GM21619 (cell line): ENCODE data around the gene NPIPA3.
A peak's percentile ranks its signal among the peaks of the same experiment; 100 is the strongest.
"Not testable (repeated sequence)": the region's sequence is repeated elsewhere in the genome, so short reads cannot be mapped to it uniquely, and the experiment has no call there.

ENCODE experiments used
- ATAC-seq: cut with Tn5 transposase; IDR thresholded peaks from one replicate; pipeline ENCODE4 v1.9.1; 2021; ENCODE audit not compliant: unreplicated experiment

The NPIPA3 gene

GRCh38 chr16:14703156-14704011 is at the start of gene NPIPA3:
Gene NPIPA3, plus strand, starts transcription at chr16:14703411. Its CDS starts 5,533 bp downstream, at chr16:14708944.
- ATAC-seq: peak; percentile 95

DNA sequence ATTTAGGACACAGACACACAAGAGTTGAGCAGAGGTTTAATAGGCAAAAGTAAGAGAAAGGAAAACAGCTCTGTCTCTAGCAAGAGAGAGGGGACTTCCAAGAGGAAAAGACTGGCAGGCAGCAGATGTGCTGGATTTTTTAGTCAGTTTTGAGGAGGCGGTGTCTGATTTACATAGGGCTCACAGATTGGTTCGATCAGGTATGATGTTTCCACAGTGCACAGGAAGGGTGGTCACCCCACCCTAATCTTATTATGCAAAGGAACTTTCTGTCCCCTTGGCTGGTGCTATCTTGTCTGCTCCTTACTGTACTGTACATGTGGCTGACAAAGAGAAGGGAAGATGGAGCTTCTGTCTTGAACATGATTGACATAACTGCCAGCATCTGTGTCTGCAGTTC is 45.1 kb upstream of the NPIPA3 start:
- peak; percentile 86 for ATAC-seq

DNA sequence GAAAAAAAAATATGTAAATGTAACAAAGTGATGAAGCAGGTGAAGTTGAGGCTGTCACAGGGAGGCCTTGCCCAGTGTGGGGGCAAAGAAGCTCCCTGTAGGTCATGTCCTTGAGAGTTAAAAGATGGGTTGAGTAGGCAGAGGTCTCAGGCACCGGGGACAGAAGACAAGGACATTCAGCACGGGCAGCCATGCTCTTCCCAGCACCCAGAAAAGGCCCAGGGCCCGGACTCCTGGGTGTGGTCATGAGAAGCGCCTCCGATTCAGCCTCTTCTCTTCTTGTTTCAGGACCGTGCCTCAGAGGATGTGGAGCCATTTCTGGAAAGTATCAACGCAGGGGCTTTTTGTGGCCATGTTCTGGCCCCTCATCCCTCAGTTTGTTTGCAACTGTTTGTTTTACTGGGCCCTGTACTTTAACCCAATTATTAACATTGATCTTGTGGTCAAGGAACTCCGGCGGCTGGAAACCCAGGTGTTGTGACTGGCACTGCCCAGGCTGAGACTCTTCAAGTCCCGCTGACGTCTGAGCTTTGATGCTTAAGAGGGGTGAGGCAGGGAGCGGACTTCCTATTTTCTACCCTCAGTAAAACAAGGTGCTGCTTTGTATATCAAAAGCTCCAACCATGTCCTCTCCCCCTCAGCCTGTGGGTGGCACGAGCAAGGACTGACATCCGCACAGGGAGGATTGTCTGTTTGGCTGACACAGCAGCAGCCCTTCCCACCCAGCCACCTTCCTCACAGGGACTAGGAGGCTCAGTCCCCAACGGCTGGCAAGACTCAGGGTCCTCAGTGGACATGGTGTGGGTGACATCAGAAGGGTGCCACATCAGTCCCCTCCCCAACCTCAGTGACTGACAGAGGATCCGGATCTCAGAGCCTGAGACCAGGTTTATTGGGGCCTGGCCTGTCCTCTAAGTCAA is 35.6 kb upstream of the NPIPA3 start:
- no peak for ATAC-seq

- no peak for ATAC-seq
Observed at GRCh38 chr16:14668556-14669223, 34.5 kb upstream of the NPIPA3 start.

GRCh38 chr16:14669776-14670175 is 33.4 kb upstream of the NPIPA3 start:
- ATAC-seq: no peak

DNA sequence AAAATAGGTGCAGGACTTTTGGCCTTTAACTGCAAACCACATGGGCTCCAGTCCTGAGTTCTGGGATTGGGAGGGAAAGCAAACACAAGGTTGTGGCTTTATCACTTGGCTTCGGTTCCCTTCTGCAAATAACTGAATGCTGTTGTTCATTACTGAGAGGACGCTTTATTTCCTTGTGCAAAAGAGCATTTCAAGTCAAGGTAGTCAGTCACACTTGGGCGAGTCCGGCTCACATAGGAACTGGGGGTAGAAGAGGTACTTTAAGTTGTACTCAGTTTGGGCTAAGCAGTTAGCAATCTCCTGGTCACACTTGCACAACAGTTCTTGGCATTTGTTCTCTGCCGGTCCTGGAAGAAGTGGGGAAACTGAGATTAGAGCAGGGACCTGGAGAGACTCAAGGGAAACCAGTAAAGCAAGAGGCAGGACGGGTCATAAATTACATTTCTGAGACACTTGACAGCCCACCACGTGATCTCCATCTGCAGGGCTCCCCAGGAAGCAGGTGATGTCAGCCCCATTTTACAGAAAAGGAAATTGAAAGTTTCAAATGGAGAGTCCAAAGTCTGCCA is 30.7 kb upstream of the NPIPA3 start:
- ATAC-seq: peak; percentile 78

DNA sequence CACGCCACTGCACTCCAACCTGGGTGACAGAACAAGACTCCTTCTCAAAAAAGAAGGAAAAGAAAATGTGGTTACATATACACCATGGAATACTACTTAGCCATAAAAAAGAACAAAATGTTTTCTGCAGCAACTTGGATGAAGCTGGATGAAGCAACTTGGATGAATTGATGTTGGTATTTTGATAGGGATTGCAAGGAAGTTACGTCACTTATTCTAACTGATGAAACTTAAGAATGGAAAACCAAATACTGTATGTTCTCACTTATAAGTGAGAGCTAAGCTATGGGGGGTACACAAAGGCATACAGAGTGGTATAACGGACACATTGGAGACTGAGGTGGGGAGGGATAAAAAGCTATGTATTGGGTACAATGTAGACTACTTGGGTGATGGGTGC is 26.6 kb upstream of the NPIPA3 start:
- ATAC-seq: no peak

DNA sequence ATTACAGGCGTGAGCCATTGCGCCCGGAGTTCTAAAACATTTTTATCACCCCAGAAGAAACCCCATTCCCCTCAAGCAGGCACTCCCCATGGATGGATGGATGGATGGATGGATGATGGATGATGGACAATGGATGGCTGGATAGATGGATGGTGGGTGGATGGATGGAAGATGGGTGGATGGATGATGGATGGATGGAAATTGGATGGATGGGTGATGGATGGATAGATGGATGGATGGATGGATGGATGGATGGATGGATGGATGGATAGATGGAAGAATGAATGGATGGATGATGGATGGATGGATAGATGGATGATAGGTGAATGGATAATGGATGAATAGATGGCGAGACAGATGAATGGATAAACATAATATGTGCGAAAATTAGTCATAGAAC is 25.6 kb upstream of the NPIPA3 start:
- no peak for ATAC-seq

DNA sequence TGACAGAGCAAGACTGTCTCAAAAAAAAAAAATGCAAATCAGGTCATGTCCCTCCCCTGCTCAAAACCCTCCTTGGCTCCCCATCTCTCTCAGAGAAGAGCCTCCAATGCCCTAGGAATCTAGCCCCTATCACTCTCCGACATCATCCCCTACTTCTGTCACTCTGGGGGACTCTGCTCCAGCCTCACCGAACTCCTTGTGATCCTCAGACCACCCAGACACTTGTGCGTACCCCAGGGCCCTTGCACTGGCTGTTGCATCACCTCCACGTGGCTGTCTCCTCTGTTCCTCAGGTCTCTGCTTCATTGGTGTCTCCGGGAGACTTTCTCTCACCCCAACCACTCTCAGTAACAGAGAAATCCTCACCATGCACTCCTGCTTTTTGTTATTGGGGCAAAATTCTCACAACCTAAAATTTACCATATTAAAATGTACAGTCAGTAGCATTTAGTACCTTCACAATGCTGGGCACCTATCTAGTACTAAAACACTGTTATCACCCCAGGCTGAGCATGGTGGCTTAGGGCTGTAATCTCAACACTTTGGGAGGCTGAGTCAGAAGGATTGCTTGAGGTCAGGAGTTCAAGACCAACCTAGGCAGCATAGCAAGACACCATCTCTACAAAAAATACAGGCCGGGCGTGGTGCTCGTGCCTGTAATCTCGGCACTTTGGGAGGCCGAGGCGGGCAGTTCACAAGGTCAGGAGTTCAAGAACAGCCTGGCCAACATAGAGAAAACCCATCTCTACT is 24.3 kb upstream of the NPIPA3 start:
- no peak for ATAC-seq

GRCh38 chr16:14680396-14680795 is 22.8 kb upstream of the NPIPA3 start:
- ATAC-seq: not testable (repeated sequence)

GRCh38 chr16:14681115-14681514 is 22.1 kb upstream of the NPIPA3 start:
- ATAC-seq: no peak

DNA sequence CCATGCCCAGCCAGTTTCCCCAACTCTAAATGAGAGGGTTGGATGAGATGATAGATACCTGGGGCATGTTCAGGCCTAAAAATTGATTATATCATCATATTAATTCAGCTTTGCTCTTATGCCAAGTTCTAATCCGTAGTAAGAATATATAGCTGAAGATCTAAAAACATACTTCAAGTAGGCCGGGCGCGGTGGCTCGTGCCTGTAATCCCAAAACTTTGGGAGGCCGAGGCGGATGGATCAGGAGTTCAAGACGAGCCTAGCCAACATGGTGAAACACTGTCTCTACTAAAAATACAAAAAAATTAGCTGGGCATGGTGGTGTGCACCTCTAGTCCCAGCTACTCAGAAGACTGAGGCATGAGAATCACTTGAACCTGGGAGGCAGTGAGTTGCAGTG is 21.1 kb upstream of the NPIPA3 start:
- no peak for ATAC-seq

DNA sequence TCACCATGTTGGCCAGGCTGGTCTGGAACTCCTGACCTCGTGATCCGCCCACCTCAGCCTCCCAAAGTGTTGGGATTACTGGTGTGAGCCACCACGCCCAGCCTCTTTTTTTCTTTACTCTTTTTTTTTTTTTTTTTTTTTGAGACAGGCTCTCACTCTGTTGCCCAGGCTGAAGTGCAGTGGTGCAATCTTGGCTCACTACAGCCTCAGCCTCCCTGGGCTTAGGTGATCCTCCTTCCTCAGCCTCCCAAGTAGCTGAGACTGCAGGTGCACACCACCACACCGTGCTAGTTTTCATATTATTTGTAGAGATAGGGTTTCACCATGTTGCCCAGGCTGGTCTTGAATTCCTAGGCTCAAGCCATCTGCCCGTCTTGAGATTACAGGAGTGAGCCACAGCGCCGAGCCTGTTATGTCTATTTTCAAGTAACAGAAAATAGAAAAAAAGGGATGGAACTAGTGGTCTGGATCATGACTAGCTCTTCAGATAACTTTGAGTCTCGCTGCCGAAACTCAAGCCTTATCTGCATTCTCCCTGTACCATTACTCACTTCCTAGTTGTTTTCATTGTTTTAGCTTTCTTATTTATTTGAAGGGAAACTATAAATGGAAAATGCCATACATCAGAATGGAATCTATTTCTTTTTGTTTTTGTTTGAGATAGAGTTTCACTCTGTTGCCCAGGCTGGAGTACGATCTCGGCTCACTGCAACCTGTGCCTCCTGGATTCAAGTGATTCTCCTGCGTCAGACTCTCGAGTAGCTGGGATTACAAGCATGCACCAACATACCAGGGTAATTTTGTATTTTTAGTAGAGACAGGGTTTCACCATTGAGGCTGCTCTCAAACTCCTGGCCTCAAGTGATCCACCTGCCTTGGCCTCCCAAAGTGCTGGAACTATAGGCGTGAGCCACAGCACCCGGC is 17.1 kb upstream of the NPIPA3 start:
- ATAC-seq: not testable (repeated sequence)

- not testable (repeated sequence) for ATAC-seq
Observed at GRCh38 chr16:14694129-14694528, 9.1 kb upstream of the NPIPA3 start, which contains the start of gene PLA2G10. Gene PLA2G10, minus strand, starts transcription at chr16:14694308. Its CDS starts 79 bp downstream, at chr16:14694229.

DNA sequence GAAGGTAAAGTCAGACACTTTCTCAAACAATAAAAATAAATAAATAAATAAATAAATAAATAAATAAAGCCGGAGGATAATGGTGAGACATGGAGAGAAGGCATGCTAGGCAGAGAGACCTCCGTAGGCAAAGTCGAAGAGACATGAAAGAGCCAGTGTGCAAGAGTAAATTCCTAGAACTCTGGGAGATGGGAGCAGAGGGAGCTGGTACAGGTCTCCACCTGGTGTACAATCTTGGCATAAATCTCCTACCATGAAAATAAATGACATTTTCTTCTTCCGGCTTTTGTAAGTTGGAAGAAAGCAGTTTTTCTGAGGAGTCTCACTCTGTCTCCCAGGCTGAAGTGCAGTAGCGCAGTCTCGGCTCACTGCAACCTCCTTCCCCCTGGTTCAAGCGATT is 1.4 kb upstream of the NPIPA3 start:
- ATAC-seq: not testable (repeated sequence)

DNA sequence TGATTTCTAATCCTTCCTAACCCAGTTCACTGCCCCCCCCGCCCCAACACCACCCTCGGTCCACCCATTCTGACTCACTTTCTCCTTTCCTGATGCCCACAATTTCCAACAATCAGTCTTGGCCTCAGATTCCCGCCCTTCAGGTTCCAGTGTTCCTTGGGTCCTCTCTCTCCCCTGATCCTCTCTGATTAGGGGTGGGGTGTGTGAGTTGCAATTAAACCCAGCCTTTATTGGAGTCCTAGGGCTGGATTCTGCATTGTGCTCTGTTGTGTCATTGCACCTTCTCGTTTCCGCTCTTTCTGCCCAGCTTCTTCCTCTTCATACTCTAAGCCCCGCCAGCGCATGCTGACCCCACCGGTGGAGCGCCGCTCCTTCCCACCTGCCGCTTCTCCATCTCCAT is 539 bp upstream of the NPIPA3 start:
- ATAC-seq: not testable (repeated sequence)

GRCh38 chr16:14733233-14733632 is 30.0 kb downstream of the NPIPA3 start:
- not testable (repeated sequence) for ATAC-seq

DNA sequence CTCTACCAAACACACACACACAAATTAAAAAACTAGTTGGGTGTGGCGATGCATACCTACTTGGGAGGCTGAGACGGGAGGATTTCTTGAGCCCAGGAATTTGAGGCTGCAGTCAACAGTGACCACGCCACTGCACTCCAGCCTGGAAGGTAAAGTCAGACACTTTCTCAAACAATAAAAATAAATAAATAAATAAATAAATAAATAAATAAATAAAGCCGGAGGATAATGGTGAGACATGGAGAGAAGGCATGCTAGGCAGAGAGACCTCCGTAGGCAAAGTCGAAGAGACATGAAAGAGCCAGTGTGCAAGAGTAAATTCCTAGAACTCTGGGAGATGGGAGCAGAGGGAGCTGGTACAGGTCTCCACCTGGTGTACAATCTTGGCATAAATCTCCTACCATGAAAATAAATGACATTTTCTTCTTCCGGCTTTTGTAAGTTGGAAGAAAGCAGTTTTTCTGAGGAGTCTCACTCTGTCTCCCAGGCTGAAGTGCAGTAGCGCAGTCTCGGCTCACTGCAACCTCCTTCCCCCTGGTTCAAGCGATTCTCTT is 37.7 kb downstream of the NPIPA3 start:
- not testable (repeated sequence) for ATAC-seq

- not testable (repeated sequence) for ATAC-seq
Observed at GRCh38 chr16:14741794-14742193, 38.6 kb downstream of the NPIPA3 start.
